Measurements from ENCODE around the gene ALOX12B. TPM values are rescaled to one million over a fixed set of nuclear protein-coding genes. Genes with fewer than 3 reads are reported as not detected.
"Not testable (repeated sequence)": the region's sequence is repeated elsewhere in the genome, so short reads cannot be mapped to it uniquely, and the experiment has no call there.

Gene ALOX12B
- total RNA-seq, 1 donor from 2014 or later = not detected

DNA sequence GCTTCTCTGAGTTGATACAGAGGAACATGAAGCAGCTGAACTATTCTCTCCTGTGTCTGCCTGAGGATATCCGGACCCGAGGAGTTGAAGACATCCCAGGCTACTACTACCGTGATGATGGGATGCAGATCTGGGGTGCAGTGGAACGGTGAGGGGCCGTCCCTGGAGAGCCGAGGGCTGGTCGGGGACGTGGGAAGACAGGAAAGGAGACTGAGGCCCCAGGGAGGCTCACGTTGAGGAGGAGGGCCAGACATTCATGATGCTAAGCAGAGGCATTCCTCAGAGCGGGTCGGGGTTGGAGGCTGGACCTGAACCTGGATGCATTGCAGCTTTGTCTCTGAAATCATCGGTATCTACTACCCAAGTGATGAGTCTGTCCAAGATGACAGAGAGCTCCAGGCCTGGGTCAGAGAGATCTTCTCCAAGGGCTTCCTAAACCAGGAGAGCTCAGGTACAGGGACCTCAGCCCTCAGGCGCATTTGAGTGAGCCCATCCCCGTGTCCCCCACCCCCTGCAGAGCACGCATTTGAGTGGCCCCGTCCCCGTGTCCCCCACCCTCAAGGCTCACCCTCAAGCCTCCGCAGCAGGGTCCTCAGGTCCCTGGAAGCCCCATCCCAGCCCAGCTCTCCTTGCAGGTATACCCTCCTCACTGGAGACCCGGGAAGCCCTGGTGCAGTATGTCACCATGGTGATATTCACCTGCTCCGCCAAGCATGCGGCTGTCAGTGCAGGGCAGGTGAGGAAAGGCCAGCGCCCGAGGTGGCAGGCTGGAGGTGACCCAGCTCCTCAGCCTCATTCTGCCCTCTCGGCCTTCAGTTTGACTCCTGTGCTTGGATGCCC is 40.4 kb downstream of the ALOX12B start:
- DNase-seq (ENCODE audit: low spot score) = no peak
- ATAC-seq = no peak

DNA sequence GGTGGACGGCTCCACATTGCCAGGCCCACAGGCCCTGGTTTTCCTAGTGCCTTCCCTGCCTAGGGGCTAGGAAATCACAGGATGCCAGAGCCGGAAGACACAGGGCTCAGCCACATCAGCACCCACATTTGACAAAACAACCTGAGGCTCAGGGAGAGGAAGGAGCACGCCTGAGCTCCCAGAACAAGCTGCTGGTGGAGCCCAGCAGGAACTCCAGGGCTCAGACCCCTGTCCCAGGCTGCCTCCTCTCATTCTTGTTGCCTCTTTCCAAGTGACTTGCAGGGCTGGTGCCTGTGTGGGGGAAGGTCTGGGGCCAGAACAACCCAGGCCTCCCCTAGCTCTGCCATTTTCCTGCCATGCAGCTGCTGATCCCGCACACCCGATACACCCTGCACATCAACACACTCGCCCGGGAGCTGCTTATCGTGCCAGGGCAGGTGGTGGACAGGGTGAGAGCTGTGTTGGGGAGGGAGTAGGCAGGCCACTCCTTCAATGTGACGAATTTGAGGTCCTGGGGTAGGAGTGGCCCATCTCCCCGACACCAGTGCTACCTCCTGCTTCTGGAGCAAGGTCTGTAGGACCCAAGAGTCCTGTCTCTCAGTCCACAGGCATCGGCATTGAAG is 41.1 kb downstream of the ALOX12B start:
- ATAC-seq (no peak), DNase-seq (ENCODE audit: low spot score) (no peak)

DNA sequence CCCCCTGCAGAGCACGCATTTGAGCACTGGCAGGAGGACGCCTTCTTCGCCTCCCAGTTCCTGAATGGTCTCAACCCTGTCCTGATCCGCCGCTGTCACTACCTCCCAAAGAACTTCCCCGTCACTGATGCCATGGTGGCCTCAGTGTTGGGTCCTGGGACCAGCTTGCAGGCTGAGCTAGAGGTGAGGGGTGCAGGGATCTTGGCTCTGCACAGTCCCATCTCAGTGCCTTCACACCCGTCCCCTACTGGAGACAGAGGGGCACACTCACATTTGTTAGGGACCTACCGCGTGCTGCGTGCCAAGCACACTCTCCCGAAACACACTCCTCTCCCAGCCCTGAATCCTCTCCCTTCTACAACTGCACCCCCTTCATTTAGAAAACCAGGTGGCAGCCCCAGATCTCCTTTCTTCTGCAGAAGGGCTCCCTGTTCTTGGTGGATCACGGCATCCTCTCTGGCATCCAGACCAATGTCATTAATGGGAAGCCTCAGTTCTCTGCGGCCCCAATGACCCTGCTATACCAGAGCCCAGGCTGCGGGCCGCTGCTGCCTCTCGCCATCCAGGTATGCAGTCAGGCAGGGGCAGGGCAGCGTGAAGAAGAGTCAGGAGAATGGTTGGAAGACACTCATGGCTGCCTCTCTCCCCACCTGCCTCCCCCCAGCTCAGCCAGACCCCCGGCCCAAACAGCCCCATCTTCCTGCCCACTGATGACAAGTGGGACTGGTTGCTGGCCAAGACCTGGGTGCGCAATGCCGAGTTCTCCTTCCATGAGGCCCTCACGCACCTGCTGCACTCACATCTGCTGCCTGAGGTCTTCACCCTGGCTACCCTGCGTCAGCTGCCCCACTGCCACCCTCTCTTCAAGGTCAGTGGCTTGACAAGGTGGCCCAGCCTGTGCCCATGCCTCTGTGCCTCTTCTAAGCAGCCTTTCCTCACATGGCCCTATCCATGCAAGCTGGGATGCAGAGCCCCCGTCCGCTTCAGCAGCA is 42.4 kb downstream of the ALOX12B start:
- ATAC-seq (no peak), DNase-seq (ENCODE audit: low spot score) (no peak)

DNA sequence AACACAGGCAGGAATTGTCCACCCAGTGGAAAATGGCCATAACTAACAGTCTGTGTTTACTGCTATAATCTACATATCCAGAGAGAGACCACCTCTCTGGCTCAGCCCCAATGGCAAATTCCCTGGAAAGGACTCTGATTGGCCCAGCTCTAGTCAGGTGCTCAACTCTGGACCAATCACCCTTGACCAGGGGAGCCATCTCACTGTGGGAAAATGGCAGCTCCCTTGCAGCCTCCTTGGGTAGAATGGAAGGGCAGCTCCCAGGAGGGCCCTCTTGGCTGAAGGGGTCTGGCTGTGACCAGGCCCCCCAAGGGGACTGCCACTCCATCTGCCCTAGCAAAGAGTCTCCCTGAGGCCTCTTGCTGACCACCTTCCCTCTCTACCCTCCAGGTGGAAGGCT is 45.5 kb downstream of the ALOX12B start:
- ATAC-seq (no peak), DNase-seq (ENCODE audit: low spot score) (no peak)

GRCh38 chr17:8041249-8041928 is 46.1 kb downstream of the ALOX12B start:
- peak; percentile 92 for ATAC-seq
- DNase-seq (ENCODE audit: low spot score) = no peak

DNA sequence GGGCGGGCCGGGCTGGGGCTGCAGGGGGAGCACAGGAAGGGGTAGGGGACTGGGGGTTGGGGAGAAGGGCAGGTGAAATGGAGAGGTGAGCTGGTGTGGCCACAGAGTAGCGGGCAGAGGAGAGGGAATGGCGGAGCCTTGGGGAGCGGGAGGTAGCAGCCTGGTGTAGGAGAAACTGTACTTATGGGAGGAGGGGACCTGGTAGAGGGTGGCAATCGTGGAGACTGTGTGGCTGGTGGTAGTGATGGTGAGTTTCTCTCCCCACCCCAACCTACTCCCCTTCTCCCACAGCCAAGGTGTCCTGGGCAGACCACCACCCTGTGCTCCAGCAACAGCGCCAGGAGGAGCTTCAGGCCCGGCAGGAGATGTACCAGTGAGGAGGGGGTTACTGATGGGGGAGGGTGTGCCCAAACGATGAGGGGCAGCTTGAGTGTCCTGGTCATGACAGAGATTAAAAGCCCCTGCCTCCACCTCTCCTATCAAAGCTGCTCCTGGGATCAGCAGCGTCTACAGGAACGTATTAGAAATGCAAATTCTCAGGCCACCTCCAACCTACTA is 47.8 kb downstream of the ALOX12B start:
- DNase-seq (ENCODE audit: low spot score) (no peak), ATAC-seq (no peak)

DNA sequence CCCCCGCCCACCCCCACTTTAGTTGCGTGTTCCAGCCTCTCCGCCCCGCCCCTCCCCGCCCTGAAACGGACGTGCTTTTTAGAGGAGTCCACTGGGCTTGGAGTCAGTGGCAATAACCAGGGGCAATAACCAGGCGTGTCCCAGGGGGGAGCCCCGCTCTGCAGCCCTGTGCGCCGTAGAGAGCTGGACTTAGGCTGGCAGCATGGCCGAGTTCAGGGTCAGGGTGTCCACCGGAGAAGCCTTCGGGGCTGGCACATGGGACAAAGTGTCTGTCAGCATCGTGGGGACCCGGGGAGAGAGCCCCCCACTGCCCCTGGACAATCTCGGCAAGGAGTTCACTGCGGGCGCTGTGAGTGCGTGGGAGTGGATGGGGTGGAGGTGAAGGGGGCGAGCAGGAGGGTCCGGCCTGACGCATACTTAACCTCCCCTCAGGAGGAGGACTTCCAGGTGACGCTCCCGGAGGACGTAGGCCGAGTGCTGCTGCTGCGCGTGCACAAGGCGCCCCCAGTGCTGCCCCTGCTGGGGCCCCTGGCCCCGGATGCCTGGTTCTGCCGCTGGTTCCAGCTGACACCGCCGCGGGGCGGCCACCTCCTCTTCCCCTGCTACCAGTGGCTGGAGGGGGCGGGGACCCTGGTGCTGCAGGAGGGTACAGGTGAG is 48.4 kb downstream of the ALOX12B start, which contains the start of gene ALOX15B:
Gene ALOX15B (plus strand): TSS at position 106 of the 657 bp plus-strand sequence. CDS start 97 bp downstream, at position 203.
- ATAC-seq = no peak
- no peak for DNase-seq (ENCODE audit: low spot score)

DNA sequence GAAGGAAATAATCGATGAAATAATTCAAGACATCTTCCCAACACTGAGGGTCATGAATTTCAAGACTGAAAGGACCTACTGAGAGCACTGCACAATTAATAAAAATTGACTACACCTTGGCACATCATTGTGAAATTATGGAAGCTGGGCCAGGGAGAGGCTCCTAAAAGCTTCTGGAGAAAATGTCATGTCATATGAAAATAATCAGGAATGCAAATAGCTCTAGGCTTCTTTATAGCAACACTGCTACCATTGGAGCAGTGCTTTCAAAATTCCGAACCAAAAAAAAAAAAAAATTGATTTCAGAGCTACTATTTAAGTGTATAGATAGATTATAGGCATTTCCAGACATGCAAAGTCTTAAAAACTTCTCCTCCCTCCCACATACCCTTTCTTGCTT is 55.1 kb downstream of the ALOX12B start:
- DNase-seq (ENCODE audit: low spot score) (no peak), ATAC-seq (no peak)

GRCh38 chr17:8031950-8032349 is 55.6 kb downstream of the ALOX12B start:
- DNase-seq (ENCODE audit: low spot score) = no peak
- no peak for ATAC-seq

DNA sequence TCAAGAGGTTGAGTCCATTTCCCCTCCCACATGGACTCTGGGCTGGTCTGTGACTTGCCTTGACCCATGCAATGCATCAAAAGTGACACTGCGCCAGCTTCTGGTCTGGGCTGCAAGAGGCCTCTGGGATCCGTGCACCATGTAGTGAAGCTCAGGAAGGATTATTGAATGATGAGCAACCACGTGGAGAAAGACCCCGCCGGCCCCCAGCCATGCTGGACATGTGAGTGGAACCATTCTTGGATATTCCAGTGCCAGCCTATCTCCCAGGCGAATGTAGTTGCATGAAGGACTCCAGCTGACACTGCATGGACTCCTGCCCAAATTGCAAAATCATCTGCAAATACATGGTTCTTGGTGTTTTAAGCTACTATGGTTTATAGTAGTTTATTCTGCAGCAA is 56.3 kb downstream of the ALOX12B start:
- DNase-seq (ENCODE audit: low spot score) (peak; percentile 68), ATAC-seq (peak; percentile 95)

- DNase-seq (ENCODE audit: low spot score) = no peak
Observed at GRCh38 chr17:8029121-8029520, 58.4 kb downstream of the ALOX12B start.

GRCh38 chr17:8025176-8025911 is 62.2 kb downstream of the ALOX12B start:
- ATAC-seq = no peak
- DNase-seq (ENCODE audit: low spot score) = no peak

More at GRCh38 chr17:8029121-8029520, 58.4 kb downstream of the ALOX12B start:
- ATAC-seq = no peak

- ATAC-seq; DNase-seq (ENCODE audit: low spot score): not testable (repeated sequence)
Observed at GRCh38 chr17:8024161-8024560, 63.4 kb downstream of the ALOX12B start.

Other genes with a start within 250 kb of the ALOX12B start
- gene TMEM88, start 232.7 kb downstream of the ALOX12B start, total RNA-seq = 1.3 TPM
- gene NAA38, start 230.2 kb downstream of the ALOX12B start, total RNA-seq = 33.5 TPM
- gene CYB5D1, start 229.7 kb downstream of the ALOX12B start, total RNA-seq = 12.4 TPM
- gene CHD3, start 198.9 kb downstream of the ALOX12B start, total RNA-seq = 5.7 TPM
- 0.23 TPM for gene RNF227, start 171.4 kb downstream of the ALOX12B start, total RNA-seq
- 1.3 TPM for gene KCNAB3, start 157.9 kb downstream of the ALOX12B start, total RNA-seq
- 41.1 TPM for gene TRAPPC1, start 155.8 kb downstream of the ALOX12B start, total RNA-seq
- gene CNTROB, start 155.5 kb downstream of the ALOX12B start, total RNA-seq = 8.9 TPM
- 0.05 TPM for gene GUCY2D, start 85.1 kb downstream of the ALOX12B start, total RNA-seq
- gene ALOX15B, start 48.7 kb downstream of the ALOX12B start, total RNA-seq = 0.35 TPM
- gene ALOXE3, start 30.8 kb upstream of the ALOX12B start, total RNA-seq = not detected
- not detected for gene HES7, start 36.4 kb upstream of the ALOX12B start, total RNA-seq
- 108 TPM for gene PER1, start 64.7 kb upstream of the ALOX12B start, total RNA-seq
- gene VAMP2, start 75.2 kb upstream of the ALOX12B start, total RNA-seq = 18.1 TPM
- gene TMEM107, start 88.7 kb upstream of the ALOX12B start, total RNA-seq = 3.6 TPM
- gene BORCS6, start 102.5 kb upstream of the ALOX12B start, total RNA-seq = 4.5 TPM
- 0.68 TPM for gene AURKB, start 122.9 kb upstream of the ALOX12B start, total RNA-seq
- 18.1 TPM for gene CTC1, start 160.3 kb upstream of the ALOX12B start, total RNA-seq
- gene PFAS, start 161.6 kb upstream of the ALOX12B start, total RNA-seq = 18.9 TPM
- gene RANGRF, start 201.0 kb upstream of the ALOX12B start, total RNA-seq = 6.6 TPM
- 2.3 TPM for gene SLC25A35, start 207.7 kb upstream of the ALOX12B start, total RNA-seq
- gene ARHGEF15, start 222.5 kb upstream of the ALOX12B start, total RNA-seq = 1.9 TPM